Hepatic stellate cell (primary cell): ENCODE results near the gene CREBBP.
A peak's percentile ranks its signal among the peaks of the same experiment; 100 is the strongest.

ENCODE experiments used
- DNase-seq: peaks from one replicate; pipeline ENCODE4 v3.0.0; 2011; ENCODE audit warnings: low spot score

Gene CREBBP

GRCh38 chr16:3797904-3798811 is 82.4 kb downstream of the CREBBP start:
- no peak for DNase-seq

GRCh38 chr16:3797473-3797872 is 83.0 kb downstream of the CREBBP start:
- DNase-seq: no peak

GRCh38 chr16:3793161-3793576 is 87.3 kb downstream of the CREBBP start:
- no peak for DNase-seq

- DNase-seq: no peak
Measured at GRCh38 chr16:3792472-3793012, 88.0 kb downstream of the CREBBP start.

GRCh38 chr16:3791701-3792100 is 88.8 kb downstream of the CREBBP start:
- no peak for DNase-seq

- DNase-seq: no peak
Measured at GRCh38 chr16:3789375-3790099, 91.0 kb downstream of the CREBBP start.

- DNase-seq: no peak
Measured at GRCh38 chr16:3788711-3789374, 91.7 kb downstream of the CREBBP start.

GRCh38 chr16:3787924-3788661 is 92.4 kb downstream of the CREBBP start:
- no peak for DNase-seq

- no peak for DNase-seq
Measured at GRCh38 chr16:3785413-3785812, 95.1 kb downstream of the CREBBP start.

- no peak for DNase-seq
Measured at GRCh38 chr16:3783516-3783915, 97.0 kb downstream of the CREBBP start.

GRCh38 chr16:3782566-3782965 is 97.9 kb downstream of the CREBBP start:
- DNase-seq: no peak

GRCh38 chr16:3781421-3781820 is 99.1 kb downstream of the CREBBP start:
- no peak for DNase-seq

GRCh38 chr16:3780570-3780969 is 99.9 kb downstream of the CREBBP start:
- no peak for DNase-seq

- no peak for DNase-seq
Measured at GRCh38 chr16:3776316-3776715, 104.2 kb downstream of the CREBBP start.

- DNase-seq: no peak
Measured at GRCh38 chr16:3774819-3775218, 105.7 kb downstream of the CREBBP start.

- DNase-seq: peak; percentile 72
Measured at GRCh38 chr16:3774156-3774767, 106.3 kb downstream of the CREBBP start.

- no peak for DNase-seq
Measured at GRCh38 chr16:3773663-3774062, 106.8 kb downstream of the CREBBP start.

GRCh38 chr16:3771513-3771912 is 109.0 kb downstream of the CREBBP start:
- no peak for DNase-seq

GRCh38 chr16:3770530-3770929 is 110.0 kb downstream of the CREBBP start:
- no peak for DNase-seq

- DNase-seq: no peak
Measured at GRCh38 chr16:3769942-3770341, 110.6 kb downstream of the CREBBP start.

GRCh38 chr16:3769013-3769412 is 111.5 kb downstream of the CREBBP start:
- DNase-seq: no peak
